Heart left ventricle (tissue), 16 donors: ENCODE data around the gene NSD1. TPM values are rescaled to one million over a fixed set of nuclear protein-coding genes. Genes with fewer than 3 reads are reported as not detected.
"Not testable (repeated sequence)": the region's sequence is repeated elsewhere in the genome, so short reads cannot be mapped to it uniquely, and the experiment has no call there.

Source experiments
- ATAC-seq, 4 donors: fragments of 200-7000 bp; cut with Tn5 transposase; one replicate each; pipeline ENCODE4 v1.9.1; 2020 to 2022; ENCODE audit warnings: moderate library complexity in 4 of 4, mild to moderate bottlenecking in 3 of 4, moderate number of reproducible peaks in 1 of 4
- DNase-seq, 5 donors: peaks; one replicate each; pipeline ENCODE4 v3.0.0-alpha.2; 2020
- H3K27ac ChIP-seq, 12 donors: fragments of 200-600 bp; sonication (generic) in 4 of 12; one replicate each; pipeline versions ENCODE4 v1.5.0 to v1.8.0; 2016 to 2022; ENCODE audit warnings: mild to moderate bottlenecking in 2 of 12
- H3K27me3 ChIP-seq, 9 donors: fragments of 200-600 bp; sonication (generic) in 2 of 9; one replicate each; pipeline versions ENCODE4 v1.5.1 to v1.8.0; 2016 to 2022; ENCODE audit warnings: mild to moderate bottlenecking in 3 of 9
- H3K36me3 ChIP-seq, 9 donors: fragments of 200-600 bp; sonication (generic) in 2 of 9; one replicate each; pipeline versions ENCODE4 v1.5.0 to v1.8.0; 2018 to 2022; ENCODE audit warnings: mild to moderate bottlenecking in 2 of 9
- H3K4me1 ChIP-seq, 12 donors: fragments of 200-600 bp; sonication (generic) in 4 of 12; one replicate each; pipeline versions ENCODE4 v1.5.0 to v1.8.0; 2016 to 2022; ENCODE audit warnings: mild to moderate bottlenecking in 3 of 12
- H3K4me3 ChIP-seq, 12 donors: fragments of 200-600 bp; sonication (generic) in 4 of 12; one replicate each; pipeline versions ENCODE4 v1.5.0 to v1.8.0; 2017 to 2022; ENCODE audit warnings: mild to moderate bottlenecking in 9 of 12, moderate library complexity in 4 of 12
- H3K9me3 ChIP-seq, 12 donors: fragments of 200-600 bp; sonication (generic) in 4 of 12; one replicate each; pipeline versions ENCODE4 v1.5.0 to v1.8.0; 2016 to 2022; ENCODE audit warnings: mild to moderate bottlenecking in 1 of 12
- CTCF ChIP-seq, 12 donors: fragments of 200-600 bp; sonication (generic) in 4 of 12; IDR thresholded peaks; one replicate each; pipeline versions ENCODE4 v1.5.0 to v1.8.0; 2018 to 2022; ENCODE audit warnings: antibody characterized with exemption in 12 of 12, mild to moderate bottlenecking in 5 of 12
- POLR2A ChIP-seq, 2 donors: fragments of 450-650 bp; IDR thresholded peaks; one replicate each; pipeline ENCODE4 v1.6.1; 2017; ENCODE audit warnings: antibody characterized with exemption in 2 of 2, mild to moderate bottlenecking in 2 of 2, moderate library complexity in 2 of 2
- WGBS, 4 donors: extraction: QIAGEN DNeasy Blood & Tissue Kit in 2 of 4; methylation state at CpG; one replicate each; pipeline versions ENCODE4 v1.1.5 to v1.1.7; 2013 to 2018; 5-methylcytosine and 5-hydroxymethylcytosine counted together
- intact Hi-C, 10 donors: fragments of 100-400 bp; cut with DNase I; formaldehyde crosslinking; loops; one replicate each; pipeline versions ENCODE4 v1.11.1 to v1.14.2; 2022
- polyA plus RNA-seq, 2 donors: library from polyadenylated mRNA; stranded (reverse); fragments of 200-250 nt; gene quantifications; one replicate each; pipeline ENCODE4 v1.2.3, GENCODE V29; 2013
- total RNA-seq, 9 donors: library from RNA; depleted of rRNA in 2 of 9; stranded (reverse); fragments of >200 nt in 2 of 9; fragmentation: NEBNext Ultra II Directional in 3 of 9; extraction: Animal tissue kit (Norgen Biotek cat#: 25700) in 3 of 9; gene quantifications; one replicate each; pipeline versions ENCODE4 v1.1.0 to v1.2.4, GENCODE V29; 2016 to 2023
- donor health status: ischemic (EF 13 %, LVEDD 7.1; RV severe dilation, severe dysfunction).
- donor health status: healthy with polysubstance abuse.
- donor health status: DM: no; HTN: yes; CAD: no.
- donor health status: DM: no; HTN: no; CAD: no.
- donor health status: ischemic (EF 25% LVEDD 6.9; RV normal size, moderate dysfunction).
- donor health status: ischemic (EF 25% LVEDD 5.7; RV mildly dilated, moderate dysfunction).
- donor health status: healthy.
- donor health status: DM: yes; HTN: yes; CAD: no.
- donor health status: ischemic (EF 35%, LVEDD 5.7; RV mildly dilated, moderate dysfunction).
- donor health status: nonischemic (EF 11% LVEDD 7.7; RV severe dilation, severe dysfunction).
- donor health status: DM: yes; HTN: yes; CAD: no.
- donor health status: PGD.
- donor health status: ischemic (EF 29% LVEDD 5.4; RV normal size, mild dysfunction).
- donor health status: nonischemic (EF 23%, LVEDD 6.1; RV moderate dilation, normal function).

NSD1 gene
- total and polyA plus RNA-seq, 11 donors = 10.9 to 64.6 (median 43.9) TPM

- H3K9me3 ChIP-seq = no peaks in the 10 kb centered on the region
- H3K27me3 ChIP-seq = no peaks in the 10 kb centered on the region
- H3K4me3 ChIP-seq = no peak overlapping the region
- peaks cover 0 to 31% (median 15%) of the 10 kb centered on the region in 12 donors for H3K4me1 ChIP-seq
- WGBS, 4 donors = 86 to 88% (median 88%) methylated on average over 8 of the region's 8 CpGs
- intact Hi-C loops = no loop called here
- no peak for DNase-seq
- peaks cover 0 to 10% (median 0%) of the 10 kb centered on the region in 9 donors for H3K36me3 ChIP-seq
- peak in 1 of 4 donors; percentile 35 for ATAC-seq
- no peak overlapping the region for H3K27ac ChIP-seq
- TF ChIP-seq POLR2A (IDR thresholded peaks at IDR 0.05) (no peak), CTCF (IDR thresholded peaks at IDR 0.05) (no peak)
Observed at GRCh38 chr5:177176175-177176711, 42.7 kb downstream of the NSD1 start.

DNA sequence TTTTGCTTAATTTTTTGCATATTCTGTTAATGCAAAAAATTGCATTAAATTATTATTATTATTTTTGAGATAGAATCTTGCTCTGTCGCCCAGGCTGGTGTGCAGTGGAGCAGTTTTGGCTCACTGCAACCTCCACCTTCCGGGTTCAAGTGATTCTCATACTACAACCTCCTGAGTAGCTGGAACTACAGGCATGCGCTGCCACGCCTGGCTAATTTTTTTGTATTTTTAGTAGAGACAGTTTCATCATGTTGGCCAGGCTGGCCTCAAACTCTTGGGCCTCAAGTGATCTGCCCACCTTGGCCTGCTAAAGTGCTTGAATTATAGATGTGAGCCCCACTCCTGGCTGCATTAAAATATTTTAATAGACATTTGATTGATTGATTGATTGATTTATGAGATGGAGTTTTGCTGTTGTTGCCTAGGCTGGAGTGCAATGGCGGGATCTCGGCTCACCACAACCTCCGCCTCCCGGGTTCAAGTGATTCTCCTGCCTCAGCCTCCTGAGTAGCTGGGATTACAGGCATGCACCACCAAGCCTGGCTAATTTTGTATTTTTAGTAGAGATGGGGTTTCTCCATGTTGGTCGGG lies 44.4 kb downstream of the NSD1 start:
- intact Hi-C loops, H3K9me3 ChIP-seq, H3K4me3 ChIP-seq, H3K27ac ChIP-seq, ATAC-seq, DNase-seq, H3K27me3 ChIP-seq: not testable (repeated sequence)
- peaks cover 0 to 21% (median 6%) of the 10 kb centered on the region in 12 donors for H3K4me1 ChIP-seq
- peaks cover 0 to 15% (median 0%) of the 10 kb centered on the region in 9 donors for H3K36me3 ChIP-seq
- 94 to 96% (median 95%) methylated on average over 9 of the region's 9 CpGs for WGBS, 4 donors

DNA sequence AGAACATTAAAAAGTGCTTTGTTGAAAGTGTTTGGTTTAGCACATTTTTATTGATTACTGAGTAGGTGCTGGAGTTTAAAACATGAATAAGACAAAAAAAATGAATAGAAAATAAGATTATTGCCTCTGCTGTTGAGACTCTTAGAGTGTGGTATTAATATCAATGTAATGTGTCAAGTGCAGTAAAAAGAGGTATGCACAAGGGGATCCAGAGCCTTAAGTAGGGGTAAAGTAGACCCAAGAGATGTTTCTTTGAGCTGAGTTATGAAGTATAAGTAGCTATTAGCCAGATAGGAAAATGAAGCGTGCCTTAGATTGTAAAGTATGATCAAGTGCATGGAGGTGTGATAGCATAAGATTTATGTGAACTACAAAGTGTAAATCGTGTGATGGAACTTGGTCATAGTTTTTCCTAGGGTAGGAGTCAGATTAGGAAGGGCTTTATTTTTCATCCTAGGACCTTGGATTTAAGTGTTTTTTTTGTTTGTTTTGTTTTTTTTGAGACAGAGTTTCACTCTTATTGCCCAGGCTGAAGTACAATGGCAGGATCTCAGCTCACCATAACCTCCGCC lies 45.2 kb downstream of the NSD1 start:
- ATAC-seq = no peak
- Histone ChIP-seq H3K36me3 (peaks cover 0 to 15% (median 0%) of the 10 kb centered on the region in 9 donors), H3K4me3 (no peak overlapping the region), H3K27me3 (no peaks in the 10 kb centered on the region), H3K4me1 (peaks cover 0 to 24% (median 11%) of the 10 kb centered on the region in 12 donors), H3K9me3 (no peaks in the 10 kb centered on the region), H3K27ac (no peak overlapping the region)
- DNase-seq = no peak
- intact Hi-C loops = no loop called here
- WGBS, 4 donors = 88 to 93% (median 91%) methylated on average over 3 of the region's 3 CpGs
- TF ChIP-seq POLR2A (IDR thresholded peaks at IDR 0.05) (no peak), CTCF (IDR thresholded peaks at IDR 0.05) (no peak)

GRCh38 chr5:177179431-177179830 lies 45.9 kb downstream of the NSD1 start:
- no peak for ATAC-seq
- Histone ChIP-seq H3K27me3 (no peaks in the 10 kb centered on the region), H3K36me3 (peaks cover 0 to 15% (median 0%) of the 10 kb centered on the region in 9 donors), H3K4me1 (peaks cover 0 to 30% (median 16%) of the 10 kb centered on the region in 12 donors), H3K4me3 (no peak overlapping the region), H3K9me3 (no peaks in the 10 kb centered on the region), H3K27ac (no peak overlapping the region)
- TF ChIP-seq CTCF (IDR thresholded peaks at IDR 0.05) (no peak), POLR2A (IDR thresholded peaks at IDR 0.05) (no peak)
- intact Hi-C loops = no loop called here
- no peak for DNase-seq
- WGBS, 4 donors = 88 to 95% (median 91%) methylated on average over 3 of the region's 3 CpGs
